ENCODE results near the gene AKR7A3.

DNA sequence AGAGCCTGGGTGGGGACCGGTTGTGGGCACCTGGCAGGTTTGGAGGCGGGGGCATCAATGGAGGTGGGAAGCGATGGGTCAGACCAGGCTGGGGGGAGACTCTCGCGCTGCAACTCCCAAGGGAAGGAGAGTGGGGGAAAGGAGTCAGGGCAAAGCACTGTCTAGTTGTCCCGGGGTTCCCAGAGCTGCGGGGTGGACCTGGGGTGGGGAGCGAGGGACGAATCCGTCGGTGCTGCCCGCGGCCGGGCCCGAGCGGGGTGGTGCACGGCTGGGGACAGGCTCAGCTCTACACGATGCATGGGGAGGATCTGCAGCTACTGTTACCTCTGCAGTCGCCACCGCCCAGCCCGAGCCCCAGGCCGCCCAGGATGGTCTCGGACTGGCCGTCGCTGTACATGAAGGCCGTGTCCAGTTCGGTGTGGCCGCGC is 22.9 kb upstream of the AKR7A3 start:
- TF ChIP-seq, protein P1, sequence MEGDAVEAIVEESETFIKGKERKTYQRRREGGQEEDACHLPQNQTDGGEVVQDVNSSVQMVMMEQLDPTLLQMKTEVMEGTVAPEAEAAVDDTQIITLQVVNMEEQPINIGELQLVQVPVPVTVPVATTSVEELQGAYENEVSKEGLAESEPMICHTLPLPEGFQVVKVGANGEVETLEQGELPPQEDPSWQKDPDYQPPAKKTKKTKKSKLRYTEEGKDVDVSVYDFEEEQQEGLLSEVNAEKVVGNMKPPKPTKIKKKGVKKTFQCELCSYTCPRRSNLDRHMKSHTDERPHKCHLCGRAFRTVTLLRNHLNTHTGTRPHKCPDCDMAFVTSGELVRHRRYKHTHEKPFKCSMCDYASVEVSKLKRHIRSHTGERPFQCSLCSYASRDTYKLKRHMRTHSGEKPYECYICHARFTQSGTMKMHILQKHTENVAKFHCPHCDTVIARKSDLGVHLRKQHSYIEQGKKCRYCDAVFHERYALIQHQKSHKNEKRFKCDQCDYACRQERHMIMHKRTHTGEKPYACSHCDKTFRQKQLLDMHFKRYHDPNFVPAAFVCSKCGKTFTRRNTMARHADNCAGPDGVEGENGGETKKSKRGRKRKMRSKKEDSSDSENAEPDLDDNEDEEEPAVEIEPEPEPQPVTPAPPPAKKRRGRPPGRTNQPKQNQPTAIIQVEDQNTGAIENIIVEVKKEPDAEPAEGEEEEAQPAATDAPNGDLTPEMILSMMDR (IDR thresholded peaks at IDR 0.05), result no peak
- TF ChIP-seq POLR2A (IDR thresholded peaks at IDR 0.05) (no peak), EP300 (IDR thresholded peaks at IDR 0.05) (no peak), POLR2AphosphoS5 (IDR thresholded peaks at IDR 0.05) (no peak)
